Type B pancreatic cell (in vitro differentiated cells): ENCODE data around the gene PRIMPOL. TPM values are rescaled to one million over a fixed set of nuclear protein-coding genes. Genes with fewer than 3 reads are reported as not detected.
"Not testable (repeated sequence)": the region's sequence is repeated elsewhere in the genome, so short reads cannot be mapped to it uniquely, and the experiment has no call there.

ENCODE experiments used
- DNase-seq: peaks from one replicate; pipeline ENCODE4 v3.0.0; 2021; ENCODE audit warnings: mixed read lengths; ENCODE audit not compliant: unreplicated experiment; ENCODE audit errors: extremely low spot score
- H3K27ac Mint-ChIP-seq: 2 replicates; pipeline ENCODE4 v1.8.0; 2021; ENCODE audit warnings: mild to moderate bottlenecking, mixed read lengths
- H3K27me3 Mint-ChIP-seq: 2 replicates; pipeline ENCODE4 v1.8.0; 2021; ENCODE audit warnings: mixed read lengths
- H3K36me3 Mint-ChIP-seq: 2 replicates; pipeline ENCODE4 v1.8.0; 2021; ENCODE audit warnings: mixed read lengths
- H3K4me1 Mint-ChIP-seq: one replicate; pipeline ENCODE4 v1.8.0; 2021; ENCODE audit warnings: mixed read lengths; ENCODE audit not compliant: unreplicated experiment
- H3K4me3 Mint-ChIP-seq: 2 replicates; pipeline ENCODE4 v1.8.0; 2021; ENCODE audit warnings: mild to moderate bottlenecking, mixed read lengths
- H3K9me3 Mint-ChIP-seq: 2 replicates; pipeline ENCODE4 v1.8.0; 2021; ENCODE audit warnings: mixed read lengths
- CTCF ChIP-seq: fragments of 200-600 bp; sonication (generic); conservative IDR thresholded peaks from 2 replicates; pipeline ENCODE4 v1.5.0; 2021; ENCODE audit warnings: antibody characterized with exemption, mild to moderate bottlenecking
- total RNA-seq: library from RNA; stranded (reverse); gene quantifications from 2 replicates; pipeline ENCODE4 v1.2.1, GENCODE V29; 2021; ENCODE audit warnings: low replicate concordance

The PRIMPOL gene
- total RNA-seq, 1 donor from 2014 or later, result 24.6 TPM

- no peak for TF ChIP-seq CTCF
- peaks cover 28% of the 10 kb centered on the region for H3K4me1 Mint-ChIP-seq
- H3K36me3 Mint-ChIP-seq, result peaks cover 8% of the 10 kb centered on the region
- H3K27me3 Mint-ChIP-seq, result no peaks in the 10 kb centered on the region
- no peaks in the 10 kb centered on the region for H3K9me3 Mint-ChIP-seq
- no peak overlapping the region for H3K4me3 Mint-ChIP-seq
- H3K27ac Mint-ChIP-seq, result no peak overlapping the region
- DNase-seq, result no peak
Observed at GRCh38 chr4:184651899-184652298, 2.4 kb downstream of the PRIMPOL start.

- H3K9me3 Mint-ChIP-seq, H3K27ac Mint-ChIP-seq, DNase-seq: not testable (repeated sequence)
Observed at GRCh38 chr4:184652681-184653080, 3.1 kb downstream of the PRIMPOL start.

GRCh38 chr4:184653650-184654049 is 4.1 kb downstream of the PRIMPOL start:
- Mint-ChIP-seq H3K4me3 (no peak overlapping the region), H3K27me3 (no peaks in the 10 kb centered on the region), H3K9me3 (no peaks in the 10 kb centered on the region), H3K36me3 (peaks cover 9% of the 10 kb centered on the region), H3K27ac (no peak overlapping the region), H3K4me1 (peaks cover 14% of the 10 kb centered on the region)
- no peak for DNase-seq
- no peak for TF ChIP-seq CTCF

More at GRCh38 chr4:184652681-184653080, 3.1 kb downstream of the PRIMPOL start:
- H3K36me3 Mint-ChIP-seq, H3K4me3 Mint-ChIP-seq, H3K27me3 Mint-ChIP-seq: not testable (repeated sequence)
- H3K4me1 Mint-ChIP-seq, result peaks cover 21% of the 10 kb centered on the region

- TF ChIP-seq CTCF, result no peak
- no peak for DNase-seq
- Mint-ChIP-seq H3K4me1 (peaks cover 7% of the 10 kb centered on the region), H3K36me3 (peaks cover 12% of the 10 kb centered on the region), H3K4me3 (no peak overlapping the region), H3K27ac (no peak overlapping the region), H3K27me3 (no peaks in the 10 kb centered on the region), H3K9me3 (no peaks in the 10 kb centered on the region)
Observed at GRCh38 chr4:184655889-184656869, 6.6 kb downstream of the PRIMPOL start.

GRCh38 chr4:184657144-184657543 is 7.6 kb downstream of the PRIMPOL start:
- Mint-ChIP-seq H3K27ac (no peak overlapping the region), H3K9me3 (no peaks in the 10 kb centered on the region), H3K36me3 (peaks cover 12% of the 10 kb centered on the region), H3K4me3 (no peak overlapping the region), H3K27me3 (no peaks in the 10 kb centered on the region), H3K4me1 (peaks cover 3% of the 10 kb centered on the region)
- no peak for DNase-seq
- TF ChIP-seq CTCF, result no peak

- not testable (repeated sequence) for DNase-seq, H3K4me3 Mint-ChIP-seq, H3K9me3 Mint-ChIP-seq, H3K27me3 Mint-ChIP-seq, H3K4me1 Mint-ChIP-seq, H3K27ac Mint-ChIP-seq
- peaks cover 12% of the 10 kb centered on the region for H3K36me3 Mint-ChIP-seq
Observed at GRCh38 chr4:184657820-184658219, 8.3 kb downstream of the PRIMPOL start.
